C1 segment of cervical spinal cord (tissue), 14 donors: Measurements from ENCODE around the gene FGF4.

ENCODE experiments used
- DNase-seq, 14 donors: peaks; one replicate each; lab custom pipeline; 2025; lab: John Stamatoyannopoulos, UW

The FGF4 gene

GRCh38 chr11:69775163-69775755 is at the start of gene FGF4:
FGF4 (minus strand) TSS chr11:69775341; CDS start chr11:69775084, 257 bp downstream.
- DNase-seq, result no peak

GRCh38 chr11:69823641-69824265 is 48.6 kb upstream of the FGF4 start:
- DNase-seq, result no peak

- peak in 1 of 14 donors; percentile 80 for DNase-seq
Measured at GRCh38 chr11:69822676-69823494, 47.7 kb upstream of the FGF4 start.

- peak in 3 of 14 donors; percentile 5 to 92 (median 15) for DNase-seq
Measured at GRCh38 chr11:69821511-69822040, 46.4 kb upstream of the FGF4 start.

- DNase-seq, result no peak
Measured at GRCh38 chr11:69820441-69820840, 45.3 kb upstream of the FGF4 start.

- peak in 1 of 14 donors; percentile 50 for DNase-seq
Measured at GRCh38 chr11:69819541-69820070, 44.5 kb upstream of the FGF4 start.

GRCh38 chr11:69818603-69819441 is 43.7 kb upstream of the FGF4 start, which contains the start of gene FGF3:
FGF3 (minus strand) TSS chr11:69819416; CDS start chr11:69818933, 483 bp downstream.
- DNase-seq, result peak in 1 of 14 donors; percentile 48

- DNase-seq, result no peak
Measured at GRCh38 chr11:69818231-69818602, 43.1 kb upstream of the FGF4 start.

GRCh38 chr11:69817265-69818230 is 42.4 kb upstream of the FGF4 start:
- peak in 1 of 14 donors; percentile 57 for DNase-seq

- peak in 1 of 14 donors; percentile 22 for DNase-seq
Measured at GRCh38 chr11:69816671-69817070, 41.5 kb upstream of the FGF4 start.

- no peak for DNase-seq
Measured at GRCh38 chr11:69815973-69816372, 40.8 kb upstream of the FGF4 start.

GRCh38 chr11:69814902-69815301 is 39.8 kb upstream of the FGF4 start:
- DNase-seq, result no peak

- no peak for DNase-seq
Measured at GRCh38 chr11:69814411-69814810, 39.3 kb upstream of the FGF4 start.

GRCh38 chr11:69813839-69814238 is 38.7 kb upstream of the FGF4 start:
- no peak for DNase-seq

- DNase-seq, result no peak
Measured at GRCh38 chr11:69812946-69813345, 37.8 kb upstream of the FGF4 start.

GRCh38 chr11:69812256-69812655 is 37.1 kb upstream of the FGF4 start:
- no peak for DNase-seq

GRCh38 chr11:69811431-69811830 is 36.3 kb upstream of the FGF4 start:
- DNase-seq, result no peak

- DNase-seq, result no peak
Measured at GRCh38 chr11:69810289-69811118, 35.4 kb upstream of the FGF4 start.

- DNase-seq, result no peak
Measured at GRCh38 chr11:69808667-69809086, 33.5 kb upstream of the FGF4 start.
